Measurements from ENCODE around the gene TRAF3IP1. TPM values are rescaled to one million over a fixed set of nuclear protein-coding genes. Genes with fewer than 3 reads are reported as not detected.

The TRAF3IP1 gene
- total and polyA plus RNA-seq, 2 of the 13 experiments (the other 11 are each of a cell fraction or from before 2014, with no cell fraction given): 4.1 to 12.9 TPM

DNA sequence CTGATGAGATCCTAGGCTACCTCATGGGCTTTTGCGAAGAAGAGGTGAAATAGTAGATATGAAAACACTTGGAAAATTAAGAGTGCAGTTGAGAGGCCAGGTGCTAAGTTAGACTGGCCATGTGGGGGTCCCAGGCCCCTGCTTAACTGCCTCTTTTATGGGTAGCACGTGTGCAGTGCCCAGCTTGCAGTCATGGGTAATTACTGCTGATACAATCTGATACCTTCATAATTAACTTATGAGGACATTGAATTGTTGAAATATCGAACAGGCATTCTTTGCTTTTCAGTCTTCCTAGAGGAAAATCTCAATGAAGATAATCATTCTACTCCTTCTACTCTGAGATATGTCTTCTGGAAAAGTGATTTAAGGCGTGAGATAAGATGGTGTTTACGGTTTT, 11.6 kb downstream of the TRAF3IP1 start:
- Histone ChIP-seq H2AFZ (ENCODE audit: low read length) (no peak overlapping the region), H3K27me3 (ENCODE audit: control insufficient read depth in 1 of 2, insufficient read depth in 2 of 2, low read length in 2 of 2) (no peaks in the 10 kb centered on the region), H3K9ac (ENCODE audit: insufficient read depth, low read depth, low read length) (no peak overlapping the region), H3K9me3 (ENCODE audit: low read length) (no peaks in the 10 kb centered on the region), H3K27ac (ENCODE audit: extremely low read length, insufficient read depth, low read length) (no peak overlapping the region), H3K4me3 (replicated peaks in 1 of 3; ENCODE audit: insufficient read depth in 1 of 3, low read depth in 2 of 3, low read length in 3 of 3) (no peak overlapping the region), H4K20me1 (ENCODE audit: insufficient read depth, low read length) (no peaks in the 10 kb centered on the region), H3K4me2 (ENCODE audit: low read depth, low read length) (no peak overlapping the region), H3K36me3 (replicated peaks in 1 of 2; ENCODE audit: control insufficient read depth in 1 of 2, insufficient read depth in 2 of 2, low read length in 2 of 2) (peaks cover 15 to 53% of the 10 kb centered on the region in 2 experiments), H3K4me1 (ENCODE audit: insufficient read depth, low read length) (no peaks in the 10 kb centered on the region), H3K79me2 (ENCODE audit: insufficient read depth, low read length) (no peaks in the 10 kb centered on the region)
- DNase-seq (ENCODE audit: low spot score) (no peak), FAIRE-seq (no peak), ATAC-seq (no peak)
- CTCF ChIA-PET (ENCODE audit: low intra/inter-chr PET ratio, low total read pairs): no interaction called here
- in situ Hi-C loops (cut with HindIII; ENCODE audit: extremely low pct_ligation_motif_present, low pct_unique_long_range_greater_than_20kb): no loop called here
- POLR2A ChIA-PET: no interaction called here
- no peak for TF ChIP-seq RERE (CRISPR knock-in tag; IDR thresholded peaks at IDR 0.05; ENCODE audit: low read depth)
- TF ChIP-seq ATAD3A (CRISPR knock-in tag; IDR thresholded peaks at IDR 0.05): no peak
- no peak for TF ChIP-seq ZEB1 (IDR thresholded peaks at IDR 0.05; ENCODE audit: insufficient replicate concordance, low read depth)
- TF ChIP-seq ZNF331 (CRISPR knock-in tag; IDR thresholded peaks at IDR 0.05): no peak
- TF ChIP-seq NR1H2 (CRISPR knock-in tag; IDR thresholded peaks at IDR 0.05; ENCODE audit: borderline replicate concordance, low read depth): no peak
- no peak for TF ChIP-seq ZNF572 (CRISPR knock-in tag; IDR thresholded peaks at IDR 0.05)
- no peak for TF ChIP-seq ZNF589 (CRISPR knock-in tag; conservative IDR thresholded peaks at IDR 0.05)
- no peak for TF ChIP-seq ZFP62 (CRISPR knock-in tag; IDR thresholded peaks at IDR 0.05)
- TF ChIP-seq TCF7L2 (IDR thresholded peaks at IDR 0.05; ENCODE audit: low read depth, low read length): no peak
- TF ChIP-seq ZNF616 (CRISPR knock-in tag; IDR thresholded peaks at IDR 0.05; ENCODE audit: low read depth): no peak
- TF ChIP-seq RORA (CRISPR knock-in tag; IDR thresholded peaks at IDR 0.05): no peak
- TF ChIP-seq NCOA1 (CRISPR knock-in tag; IDR thresholded peaks at IDR 0.05): no peak
- TF ChIP-seq PPARG (CRISPR knock-in tag; conservative IDR thresholded peaks at IDR 0.05): no peak
- no peak for TF ChIP-seq NFIB (CRISPR knock-in tag; IDR thresholded peaks at IDR 0.05; ENCODE audit: borderline replicate concordance)
- no peak for TF ChIP-seq NONO (IDR thresholded peaks at IDR 0.05)
- TF ChIP-seq NONO (CRISPR knock-in tag; conservative IDR thresholded peaks at IDR 0.05): no peak
- intact Hi-C loops (cut with micrococcal nuclease; ENCODE audit: unreplicated experiment): no loop called here
- no TSS peak for BruUV-seq (replicated peaks)
- 93% methylated on average over 5 of the region's 5 CpGs for WGBS (ENCODE audit: low lambda C conversion rate)
